Type B pancreatic cell (in vitro differentiated cells): Measurements from ENCODE around the gene C15orf40. TPM values are rescaled to one million over a fixed set of nuclear protein-coding genes. Genes with fewer than 3 reads are reported as not detected.
"Not testable (repeated sequence)": the region's sequence is repeated elsewhere in the genome, so short reads cannot be mapped to it uniquely, and the experiment has no call there.

Experiments used
- DNase-seq: peaks from one replicate; pipeline ENCODE4 v3.0.0; 2021; ENCODE audit warnings: mixed read lengths; ENCODE audit not compliant: unreplicated experiment; ENCODE audit errors: extremely low spot score
- H3K27ac Mint-ChIP-seq: 2 replicates; pipeline ENCODE4 v1.8.0; 2021; ENCODE audit warnings: mild to moderate bottlenecking, mixed read lengths
- H3K27me3 Mint-ChIP-seq: 2 replicates; pipeline ENCODE4 v1.8.0; 2021; ENCODE audit warnings: mixed read lengths
- H3K36me3 Mint-ChIP-seq: 2 replicates; pipeline ENCODE4 v1.8.0; 2021; ENCODE audit warnings: mixed read lengths
- H3K4me1 Mint-ChIP-seq: one replicate; pipeline ENCODE4 v1.8.0; 2021; ENCODE audit warnings: mixed read lengths; ENCODE audit not compliant: unreplicated experiment
- H3K4me3 Mint-ChIP-seq: 2 replicates; pipeline ENCODE4 v1.8.0; 2021; ENCODE audit warnings: mild to moderate bottlenecking, mixed read lengths
- H3K9me3 Mint-ChIP-seq: 2 replicates; pipeline ENCODE4 v1.8.0; 2021; ENCODE audit warnings: mixed read lengths
- CTCF ChIP-seq: fragments of 200-600 bp; sonication (generic); conservative IDR thresholded peaks from 2 replicates; pipeline ENCODE4 v1.5.0; 2021; ENCODE audit warnings: antibody characterized with exemption, mild to moderate bottlenecking
- total RNA-seq: library from RNA; stranded (reverse); gene quantifications from 2 replicates; pipeline ENCODE4 v1.2.1, GENCODE V29; 2021; ENCODE audit warnings: low replicate concordance

C15orf40 gene
- total RNA-seq, 1 donor from 2014 or later, result 26.8 TPM

DNA sequence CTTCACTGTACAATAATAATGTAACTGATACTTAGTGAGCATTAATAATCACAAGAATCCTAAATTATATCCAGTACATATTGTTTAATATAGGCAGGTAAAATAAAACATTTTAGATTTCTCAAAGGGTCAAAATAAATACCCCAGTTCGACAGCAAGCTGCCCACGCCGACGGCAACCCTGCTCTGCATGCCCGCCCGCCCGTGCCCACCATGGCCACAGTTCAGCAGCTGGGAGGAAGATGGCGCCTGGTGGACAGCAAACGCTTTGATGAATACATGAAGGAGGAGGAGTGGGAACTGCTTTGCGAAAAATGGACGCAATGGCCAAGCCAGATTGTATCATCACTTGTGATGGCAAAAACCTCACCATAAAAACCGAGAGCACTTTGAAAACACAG lies 32.7 kb upstream of the C15orf40 start:
- H3K9me3 Mint-ChIP-seq, result peaks cover under 1% of the 10 kb centered on the region
- no peak for TF ChIP-seq CTCF
- no peaks in the 10 kb centered on the region for H3K4me1 Mint-ChIP-seq
- DNase-seq, result no peak
- H3K36me3 Mint-ChIP-seq, result peaks cover 47% of the 10 kb centered on the region
- H3K27ac Mint-ChIP-seq, result no peak overlapping the region
- no peaks in the 10 kb centered on the region for H3K27me3 Mint-ChIP-seq
- no peak overlapping the region for H3K4me3 Mint-ChIP-seq

DNA sequence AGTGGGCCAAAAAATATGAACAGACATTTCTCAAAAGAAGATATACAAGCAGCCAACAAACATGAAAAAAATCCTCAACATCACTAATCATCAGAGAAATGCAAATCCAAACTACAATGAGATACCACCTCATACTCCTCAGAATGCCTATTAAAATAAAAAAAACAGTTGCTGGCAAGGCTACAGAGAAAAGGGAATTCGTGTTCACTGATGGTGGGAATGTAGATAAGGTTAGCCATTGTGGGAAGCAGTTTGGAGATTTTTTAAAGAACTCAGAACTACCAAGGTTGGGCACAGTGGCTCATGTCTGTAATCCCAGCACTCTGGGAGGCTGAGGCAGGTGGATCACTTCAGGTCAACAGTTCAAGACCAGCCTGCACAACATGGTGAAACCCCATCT lies 27.8 kb upstream of the C15orf40 start:
- H3K4me1 Mint-ChIP-seq, result no peaks in the 10 kb centered on the region
- H3K9me3 Mint-ChIP-seq, result peaks cover 9% of the 10 kb centered on the region
- no peak overlapping the region for H3K4me3 Mint-ChIP-seq
- DNase-seq, result no peak
- H3K27ac Mint-ChIP-seq, result no peak overlapping the region
- H3K27me3 Mint-ChIP-seq, result no peaks in the 10 kb centered on the region
- H3K36me3 Mint-ChIP-seq, result peaks cover 48% of the 10 kb centered on the region
- TF ChIP-seq CTCF, result no peak

DNA sequence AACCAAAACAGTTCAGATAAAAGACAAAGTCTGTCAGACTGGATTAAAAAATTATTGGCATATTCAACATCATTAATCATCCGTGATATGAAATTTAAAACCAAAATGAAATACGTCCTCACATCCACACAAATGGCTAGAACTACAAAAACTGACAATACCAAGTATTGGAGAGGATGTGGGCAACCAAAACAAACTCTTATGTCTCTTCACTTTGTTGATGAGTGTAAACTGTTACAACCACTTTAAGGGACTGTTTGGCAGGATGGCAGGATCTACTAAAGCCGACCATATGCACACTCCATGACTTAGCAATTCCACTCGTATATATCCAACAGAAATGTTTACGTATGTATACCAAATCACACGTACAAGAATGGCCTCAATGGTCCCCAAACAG lies 24.8 kb upstream of the C15orf40 start:
- Mint-ChIP-seq H3K27ac (no peak overlapping the region), H3K9me3 (peaks cover 9% of the 10 kb centered on the region), H3K4me3 (no peak overlapping the region), H3K27me3 (no peaks in the 10 kb centered on the region), H3K36me3 (peaks cover 49% of the 10 kb centered on the region), H3K4me1 (no peaks in the 10 kb centered on the region)
- DNase-seq, result no peak
- no peak for TF ChIP-seq CTCF

GRCh38 chr15:83031234-83031633 lies 19.8 kb upstream of the C15orf40 start:
- not testable (repeated sequence) for H3K27ac Mint-ChIP-seq, DNase-seq, H3K27me3 Mint-ChIP-seq, H3K9me3 Mint-ChIP-seq, H3K4me3 Mint-ChIP-seq, H3K4me1 Mint-ChIP-seq
- H3K36me3 Mint-ChIP-seq, result peaks cover 31% of the 10 kb centered on the region

DNA sequence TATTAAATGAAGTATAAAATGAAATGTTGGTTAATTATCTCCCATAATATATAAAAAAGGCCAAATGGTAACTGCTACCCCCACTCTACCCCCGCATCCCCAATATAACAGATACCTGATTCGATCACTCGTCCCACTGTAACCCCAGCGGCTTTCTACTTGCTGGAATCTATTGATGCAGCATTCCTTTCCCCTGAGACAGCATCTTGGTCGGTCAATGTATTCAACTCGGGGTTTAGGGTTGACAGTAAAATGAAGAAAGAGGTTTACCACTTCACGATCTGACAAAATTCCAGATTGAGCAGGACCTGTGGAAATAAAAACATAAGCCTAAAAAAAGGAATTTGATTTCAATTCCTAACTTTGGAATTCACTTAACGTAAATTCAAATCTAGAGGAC lies 18.6 kb upstream of the C15orf40 start:
- H3K9me3 Mint-ChIP-seq, result no peaks in the 10 kb centered on the region
- H3K27ac Mint-ChIP-seq, result no peak overlapping the region
- no peaks in the 10 kb centered on the region for H3K4me1 Mint-ChIP-seq
- TF ChIP-seq CTCF, result no peak
- DNase-seq, result no peak
- no peaks in the 10 kb centered on the region for H3K27me3 Mint-ChIP-seq
- H3K4me3 Mint-ChIP-seq, result no peak overlapping the region
- peaks cover 30% of the 10 kb centered on the region for H3K36me3 Mint-ChIP-seq

DNA sequence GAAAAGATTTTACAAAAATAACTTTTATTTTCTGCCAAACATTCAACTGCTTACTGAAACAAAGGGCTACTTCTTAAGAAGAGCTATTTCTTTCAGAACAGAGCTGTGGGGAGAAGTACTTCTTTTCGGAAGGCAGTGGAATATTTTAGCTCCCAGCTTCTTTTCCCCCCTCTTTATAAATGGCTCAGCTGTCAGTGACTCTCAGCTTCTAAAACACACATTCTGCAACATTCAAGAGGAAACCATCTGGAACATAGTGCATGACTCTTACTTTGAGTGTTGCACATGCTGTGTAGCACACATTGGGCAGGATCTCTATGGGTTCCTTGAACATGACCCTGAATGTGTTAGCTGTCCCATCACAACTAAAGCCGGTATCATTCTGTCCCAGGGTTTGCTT lies 7.0 kb upstream of the C15orf40 start:
- Mint-ChIP-seq H3K4me1 (peaks cover 12% of the 10 kb centered on the region), H3K9me3 (no peaks in the 10 kb centered on the region), H3K27ac (no peak overlapping the region), H3K27me3 (no peaks in the 10 kb centered on the region), H3K36me3 (peaks cover 12% of the 10 kb centered on the region), H3K4me3 (no peak overlapping the region)
- TF ChIP-seq CTCF, result no peak
- no peak for DNase-seq
